NCI-H774 (cell line): Measurements from ENCODE around the gene LSM14A.
"Not testable (repeated sequence)": the region's sequence is repeated elsewhere in the genome, so short reads cannot be mapped to it uniquely, and the experiment has no call there.

Source experiments
- DNase-seq: peaks from one replicate; lab custom pipeline; 2025; lab: John Stamatoyannopoulos, UW

The LSM14A gene

GRCh38 chr19:34189917-34190425 is 17.7 kb downstream of the LSM14A start:
- DNase-seq, result no peak

- DNase-seq, result no peak
Measured at GRCh38 chr19:34191355-34191962, 19.2 kb downstream of the LSM14A start.

GRCh38 chr19:34193439-34193838 is 21.1 kb downstream of the LSM14A start:
- no peak for DNase-seq

GRCh38 chr19:34193876-34194275 is 21.6 kb downstream of the LSM14A start:
- DNase-seq, result no peak

GRCh38 chr19:34201133-34201532 is 28.8 kb downstream of the LSM14A start:
- DNase-seq, result no peak

- not testable (repeated sequence) for DNase-seq
Measured at GRCh38 chr19:34205324-34205723, 33.0 kb downstream of the LSM14A start.

GRCh38 chr19:34208291-34208884 is 36.1 kb downstream of the LSM14A start:
- no peak for DNase-seq

- DNase-seq, result no peak
Measured at GRCh38 chr19:34209726-34210125, 37.4 kb downstream of the LSM14A start.

- DNase-seq, result no peak
Measured at GRCh38 chr19:34213283-34213682, 41.0 kb downstream of the LSM14A start.

- no peak for DNase-seq
Measured at GRCh38 chr19:34214040-34214439, 41.7 kb downstream of the LSM14A start.

GRCh38 chr19:34215006-34215665 is 42.8 kb downstream of the LSM14A start:
- no peak for DNase-seq

- DNase-seq, result no peak
Measured at GRCh38 chr19:34215666-34216038, 43.3 kb downstream of the LSM14A start.

- DNase-seq, result not testable (repeated sequence)
Measured at GRCh38 chr19:34216745-34217219, 44.5 kb downstream of the LSM14A start.

GRCh38 chr19:34217952-34218817 is 45.9 kb downstream of the LSM14A start:
- DNase-seq, result peak; percentile 56

GRCh38 chr19:34218818-34219164 is 46.5 kb downstream of the LSM14A start:
- DNase-seq, result no peak

- DNase-seq, result peak; percentile 26
Measured at GRCh38 chr19:34220472-34221063, 48.3 kb downstream of the LSM14A start.

- no peak for DNase-seq
Measured at GRCh38 chr19:34222386-34222785, 50.1 kb downstream of the LSM14A start.

- DNase-seq, result no peak
Measured at GRCh38 chr19:34224996-34225658, 52.8 kb downstream of the LSM14A start.

GRCh38 chr19:34225659-34226015 is 53.3 kb downstream of the LSM14A start:
- DNase-seq, result no peak

- no peak for DNase-seq
Measured at GRCh38 chr19:34226036-34226435, 53.7 kb downstream of the LSM14A start.

GRCh38 chr19:34228347-34228746 is 56.0 kb downstream of the LSM14A start:
- DNase-seq, result no peak
